Cardiac muscle cell (in vitro differentiated cells and primary cell): Measurements from ENCODE around the gene PPARA. TPM values are rescaled to one million over a fixed set of nuclear protein-coding genes. Genes with fewer than 3 reads are reported as not detected.

Experiments
- DNase-seq, 2 donors: peaks; one replicate each; pipeline versions ENCODE4 v3.0.0 to v3.0.0-alpha.2; 2010 to 2017; ENCODE audit warnings: low read depth in 1 of 2, low spot score in 1 of 2
- H3K27ac ChIP-seq: fragments of 200-600 bp; sonication (generic); 2 replicates; pipeline ENCODE4 v1.5.1; 2016
- H3K27me3 ChIP-seq: fragments of 200-600 bp; sonication (generic); 2 replicates; pipeline ENCODE4 v1.6.0; 2016; ENCODE audit warnings: control low read depth
- H3K36me3 ChIP-seq: fragments of 200-600 bp; sonication (generic); 2 replicates; pipeline ENCODE4 v1.5.1; 2016; ENCODE audit warnings: control low read depth
- H3K4me1 ChIP-seq: fragments of 200-600 bp; sonication (generic); 2 replicates; pipeline ENCODE4 v1.8.1; 2017; ENCODE audit warnings: low read depth, mild to moderate bottlenecking, mixed run types
- H3K4me3 ChIP-seq: fragments of 200-600 bp; sonication (generic); 2 replicates; pipeline ENCODE4 v1.5.1; 2016; ENCODE audit warnings: mild to moderate bottlenecking
- H3K9me3 ChIP-seq: fragments of 200-600 bp; sonication (generic); 2 replicates; pipeline ENCODE4 v1.5.1; 2017; ENCODE audit warnings: low read depth, mild to moderate bottlenecking, control low read depth
- polyA plus RNA-seq: library from polyadenylated mRNA; unstranded; fragments of >200 nt; fragmentation: Nextera tagmentation; extraction: Ambion mirVana; gene quantifications from 2 replicates; pipeline ENCODE4 v1.2.1, GENCODE V29; 2016
- total RNA-seq: library from RNA; depleted of rRNA; stranded (reverse); fragments of >200 nt; gene quantifications from 2 replicates; pipeline ENCODE4 v1.2.3, GENCODE V29; 2016
- TF ChIP-seq, protein P1 (sequence below): IDR thresholded peaks from 2 replicates; pipeline ENCODE4 v1.5.1; 2012; ENCODE audit warnings: low read depth, mild to moderate bottlenecking, low read length

Gene PPARA
- total and polyA plus RNA-seq, 2 experiments from 2014 or later: 11.8 to 25.1 TPM

DNA sequence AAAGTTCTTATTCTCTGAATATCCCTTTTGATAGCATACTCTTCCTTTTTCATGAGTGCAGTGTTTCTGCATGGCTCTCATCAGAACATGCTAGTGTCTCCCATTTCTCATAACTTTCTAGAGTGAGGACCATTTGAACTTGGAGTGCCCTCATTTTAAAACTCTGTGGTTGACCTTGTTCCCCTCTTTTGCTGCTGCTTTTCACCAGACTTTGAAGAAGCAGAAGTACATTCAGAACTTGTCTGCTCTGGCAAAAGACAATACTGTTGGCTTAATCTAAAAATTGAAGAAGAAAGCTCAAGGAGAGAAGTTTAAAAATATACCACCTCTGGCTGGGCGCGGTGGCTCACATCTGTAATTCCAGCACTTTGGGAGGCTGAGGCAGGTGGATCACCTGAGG lies 35.0 kb downstream of the PPARA start:
- peaks cover 3% of the 10 kb centered on the region for H3K36me3 ChIP-seq
- H3K4me1 ChIP-seq: no peaks in the 10 kb centered on the region
- no peaks in the 10 kb centered on the region for H3K27me3 ChIP-seq
- no peak overlapping the region for H3K27ac ChIP-seq
- no peak for DNase-seq
- H3K4me3 ChIP-seq: no peak overlapping the region
- TF ChIP-seq, protein P1, sequence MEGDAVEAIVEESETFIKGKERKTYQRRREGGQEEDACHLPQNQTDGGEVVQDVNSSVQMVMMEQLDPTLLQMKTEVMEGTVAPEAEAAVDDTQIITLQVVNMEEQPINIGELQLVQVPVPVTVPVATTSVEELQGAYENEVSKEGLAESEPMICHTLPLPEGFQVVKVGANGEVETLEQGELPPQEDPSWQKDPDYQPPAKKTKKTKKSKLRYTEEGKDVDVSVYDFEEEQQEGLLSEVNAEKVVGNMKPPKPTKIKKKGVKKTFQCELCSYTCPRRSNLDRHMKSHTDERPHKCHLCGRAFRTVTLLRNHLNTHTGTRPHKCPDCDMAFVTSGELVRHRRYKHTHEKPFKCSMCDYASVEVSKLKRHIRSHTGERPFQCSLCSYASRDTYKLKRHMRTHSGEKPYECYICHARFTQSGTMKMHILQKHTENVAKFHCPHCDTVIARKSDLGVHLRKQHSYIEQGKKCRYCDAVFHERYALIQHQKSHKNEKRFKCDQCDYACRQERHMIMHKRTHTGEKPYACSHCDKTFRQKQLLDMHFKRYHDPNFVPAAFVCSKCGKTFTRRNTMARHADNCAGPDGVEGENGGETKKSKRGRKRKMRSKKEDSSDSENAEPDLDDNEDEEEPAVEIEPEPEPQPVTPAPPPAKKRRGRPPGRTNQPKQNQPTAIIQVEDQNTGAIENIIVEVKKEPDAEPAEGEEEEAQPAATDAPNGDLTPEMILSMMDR: no peak
- H3K9me3 ChIP-seq: no peaks in the 10 kb centered on the region

DNA sequence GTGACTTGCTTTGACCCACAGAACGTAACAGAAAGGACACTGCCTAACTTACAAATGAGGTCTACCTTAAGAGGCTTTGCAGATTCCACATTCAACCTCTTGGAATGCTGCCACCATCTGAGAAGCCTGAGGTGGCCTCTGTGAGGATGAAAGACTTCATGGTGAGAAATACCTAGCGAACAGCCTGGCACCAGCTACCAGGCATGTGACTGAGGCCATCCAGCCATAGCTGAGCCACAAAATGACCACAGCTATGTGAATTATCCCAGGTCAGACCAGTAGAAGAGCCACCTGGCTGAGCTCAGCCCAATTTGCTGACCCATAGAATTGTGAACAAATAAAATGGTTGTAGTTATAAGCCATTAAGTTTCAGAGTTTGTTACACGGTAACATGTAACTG lies 37.5 kb downstream of the PPARA start:
- Histone ChIP-seq H3K4me3 (no peak overlapping the region), H3K4me1 (no peaks in the 10 kb centered on the region), H3K9me3 (no peaks in the 10 kb centered on the region), H3K36me3 (no peaks in the 10 kb centered on the region), H3K27ac (no peak overlapping the region), H3K27me3 (no peaks in the 10 kb centered on the region)
- TF ChIP-seq, protein P1: no peak
- DNase-seq: no peak

DNA sequence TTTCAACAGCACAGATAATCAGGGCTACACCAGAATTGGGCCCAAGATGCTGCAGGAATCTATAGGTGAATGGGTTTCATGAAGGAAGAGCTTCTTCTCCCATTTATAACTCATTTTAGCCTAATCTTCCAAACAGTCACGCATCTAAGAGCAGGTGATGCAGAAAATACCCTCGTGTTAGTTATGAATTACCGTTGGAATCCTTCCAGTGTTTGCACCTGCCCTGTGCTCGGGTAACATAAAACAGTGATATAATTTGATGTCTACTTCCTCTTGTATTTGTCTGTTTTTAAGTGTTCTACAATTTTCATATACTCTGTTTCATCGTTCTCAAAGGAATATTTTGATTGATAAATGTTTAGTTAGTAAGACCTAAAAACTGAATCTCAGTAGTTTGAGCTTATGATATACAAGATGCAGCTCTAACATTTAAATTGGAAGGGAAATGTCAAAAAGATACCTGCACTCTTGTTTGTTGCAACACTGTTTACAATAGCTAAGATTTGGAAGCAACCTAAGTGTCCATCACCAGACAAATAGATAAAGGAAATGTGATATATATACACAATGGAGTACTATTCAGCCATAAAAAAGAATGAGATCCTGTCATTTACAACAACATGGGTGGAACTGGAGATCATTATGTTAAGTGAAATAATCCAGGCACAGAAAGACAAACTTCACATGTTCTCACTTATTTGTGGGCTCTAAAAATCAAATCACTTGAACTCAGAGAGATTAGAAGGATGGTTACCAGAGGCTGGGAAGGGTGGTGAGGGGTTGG lies 42.1 kb downstream of the PPARA start:
- no peak overlapping the region for H3K27ac ChIP-seq
- no peaks in the 10 kb centered on the region for H3K9me3 ChIP-seq
- H3K4me1 ChIP-seq: no peaks in the 10 kb centered on the region
- no peak overlapping the region for H3K4me3 ChIP-seq
- TF ChIP-seq, protein P1: no peak
- DNase-seq: no peak
- H3K36me3 ChIP-seq: no peaks in the 10 kb centered on the region
- no peaks in the 10 kb centered on the region for H3K27me3 ChIP-seq

DNA sequence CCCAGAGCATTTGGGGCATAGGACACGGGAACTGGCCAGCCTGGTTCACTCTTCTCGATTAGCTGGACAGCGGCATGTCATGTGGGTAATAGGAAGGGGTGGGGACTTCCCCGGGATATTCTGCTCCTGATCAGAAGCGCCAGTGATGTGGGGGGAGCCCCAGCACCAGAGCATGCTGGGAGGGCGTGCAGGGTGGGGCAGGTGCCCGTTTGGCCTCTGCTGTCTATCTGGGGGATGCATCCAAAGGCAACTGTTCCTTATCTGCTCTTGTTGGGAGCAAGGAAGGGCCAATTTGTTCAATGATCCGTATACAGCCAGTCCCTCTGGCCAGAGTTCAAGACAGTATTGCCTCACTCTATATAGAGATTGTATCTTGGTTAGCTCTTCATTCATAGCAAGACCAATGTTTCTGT lies 43.6 kb downstream of the PPARA start:
- peak in 1 of 2 donors; percentile 34 for DNase-seq
- TF ChIP-seq, protein P1: no peak
- H3K4me3 ChIP-seq: no peak overlapping the region
- H3K36me3 ChIP-seq: peaks cover 2% of the 10 kb centered on the region
- H3K27me3 ChIP-seq: no peaks in the 10 kb centered on the region
- H3K9me3 ChIP-seq: no peaks in the 10 kb centered on the region
- no peak overlapping the region for H3K27ac ChIP-seq
- H3K4me1 ChIP-seq: no peaks in the 10 kb centered on the region

DNA sequence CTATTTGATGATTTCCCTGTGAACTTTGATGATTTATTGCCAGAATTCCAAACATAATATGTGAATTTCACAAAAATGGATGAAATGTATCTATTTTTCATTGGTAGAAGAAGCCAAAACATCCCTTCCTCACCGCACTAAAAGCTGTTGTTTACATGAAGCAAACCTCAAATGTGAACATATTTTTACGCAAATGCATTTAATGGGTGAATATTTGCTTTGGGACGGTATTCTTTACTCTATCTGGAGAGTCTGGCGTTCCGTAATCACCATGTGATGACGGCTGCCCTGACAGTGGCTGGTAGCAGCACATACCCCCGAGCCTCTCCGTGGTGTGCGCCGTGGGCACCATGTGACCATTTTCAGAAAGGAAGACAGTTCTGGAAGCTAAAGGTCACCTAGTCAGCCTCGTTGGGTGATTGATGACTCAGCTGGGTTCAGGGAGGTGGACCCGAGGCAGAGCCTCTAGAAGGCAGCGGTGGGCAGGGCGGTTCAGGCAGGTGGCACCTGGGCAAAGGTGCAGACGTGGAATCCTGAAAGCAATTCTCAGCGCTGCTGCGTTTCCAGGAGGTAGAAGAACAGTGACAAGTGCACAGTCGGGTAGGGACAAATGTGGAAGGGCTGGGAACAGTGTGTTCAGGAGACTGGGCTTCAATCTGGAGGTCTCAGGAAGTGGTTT lies 45.3 kb downstream of the PPARA start:
- H3K9me3 ChIP-seq: no peaks in the 10 kb centered on the region
- H3K36me3 ChIP-seq: peaks cover 11% of the 10 kb centered on the region
- TF ChIP-seq, protein P1: no peak
- no peak overlapping the region for H3K4me3 ChIP-seq
- H3K27ac ChIP-seq: no peak overlapping the region
- H3K27me3 ChIP-seq: no peaks in the 10 kb centered on the region
- no peak for DNase-seq
- no peaks in the 10 kb centered on the region for H3K4me1 ChIP-seq
